ENCODE measurements around the gene TMEM259. TPM values are rescaled to one million over a fixed set of nuclear protein-coding genes. Genes with fewer than 3 reads are reported as not detected.

TMEM259 gene
- total RNA-seq, 6 experiments from 2014 or later, result 127 to 164 (median 149) TPM

DNA sequence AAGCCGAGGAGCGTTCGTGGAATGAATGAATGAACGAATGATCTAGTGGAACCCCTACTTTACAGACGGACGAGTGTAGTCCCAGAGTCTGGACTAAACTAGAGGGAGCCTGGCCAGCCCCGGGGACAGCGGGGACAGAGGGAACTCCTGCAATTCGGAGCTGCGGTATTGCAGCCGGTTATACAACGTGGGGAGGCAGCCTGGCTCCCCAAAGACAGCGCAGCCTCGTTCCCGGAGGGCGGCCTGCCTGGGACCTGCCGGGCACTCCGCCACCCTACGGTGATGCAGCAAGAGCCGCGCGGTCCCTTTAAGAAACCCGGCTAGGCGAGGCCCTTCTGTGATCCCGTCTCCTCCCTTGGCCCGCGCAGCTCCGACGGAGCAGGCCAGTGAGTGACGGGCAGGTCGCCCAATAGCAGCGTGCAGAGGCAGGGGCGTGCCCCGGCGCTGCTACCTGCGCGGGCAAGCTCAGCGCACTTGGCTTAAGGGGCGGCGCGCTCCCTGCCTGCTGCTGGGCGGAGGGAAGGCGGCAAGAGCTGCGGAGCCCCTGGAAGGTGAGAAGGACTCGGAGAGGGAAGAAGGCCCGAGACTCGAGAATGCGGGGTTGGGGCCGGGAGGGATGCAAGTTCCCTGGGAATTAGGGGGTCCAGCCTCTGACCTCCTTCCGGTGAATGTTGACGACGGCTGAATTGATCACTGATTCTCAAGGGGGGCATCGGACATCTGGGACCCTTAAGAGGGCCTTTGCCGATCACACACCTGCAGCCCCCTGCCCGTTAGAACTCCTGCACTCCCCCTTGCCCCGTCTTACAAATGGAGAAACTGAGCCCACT is 18.9 kb upstream of the TMEM259 start, which contains the start of gene ABCA7:
Gene ABCA7 (plus strand): TSS at position 462 of the 830 bp plus-strand sequence. CDS start 1,255 bp downstream, outside the sequence.
- H3K36me3 Mint-ChIP-seq (ENCODE audit: low read depth), result peaks cover 10% of the 10 kb centered on the region
- TF ChIP-seq, protein P1, sequence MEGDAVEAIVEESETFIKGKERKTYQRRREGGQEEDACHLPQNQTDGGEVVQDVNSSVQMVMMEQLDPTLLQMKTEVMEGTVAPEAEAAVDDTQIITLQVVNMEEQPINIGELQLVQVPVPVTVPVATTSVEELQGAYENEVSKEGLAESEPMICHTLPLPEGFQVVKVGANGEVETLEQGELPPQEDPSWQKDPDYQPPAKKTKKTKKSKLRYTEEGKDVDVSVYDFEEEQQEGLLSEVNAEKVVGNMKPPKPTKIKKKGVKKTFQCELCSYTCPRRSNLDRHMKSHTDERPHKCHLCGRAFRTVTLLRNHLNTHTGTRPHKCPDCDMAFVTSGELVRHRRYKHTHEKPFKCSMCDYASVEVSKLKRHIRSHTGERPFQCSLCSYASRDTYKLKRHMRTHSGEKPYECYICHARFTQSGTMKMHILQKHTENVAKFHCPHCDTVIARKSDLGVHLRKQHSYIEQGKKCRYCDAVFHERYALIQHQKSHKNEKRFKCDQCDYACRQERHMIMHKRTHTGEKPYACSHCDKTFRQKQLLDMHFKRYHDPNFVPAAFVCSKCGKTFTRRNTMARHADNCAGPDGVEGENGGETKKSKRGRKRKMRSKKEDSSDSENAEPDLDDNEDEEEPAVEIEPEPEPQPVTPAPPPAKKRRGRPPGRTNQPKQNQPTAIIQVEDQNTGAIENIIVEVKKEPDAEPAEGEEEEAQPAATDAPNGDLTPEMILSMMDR (IDR thresholded peaks at IDR 0.05), result peak; percentile 9; the same call in 1 of the 2 replicates

DNA sequence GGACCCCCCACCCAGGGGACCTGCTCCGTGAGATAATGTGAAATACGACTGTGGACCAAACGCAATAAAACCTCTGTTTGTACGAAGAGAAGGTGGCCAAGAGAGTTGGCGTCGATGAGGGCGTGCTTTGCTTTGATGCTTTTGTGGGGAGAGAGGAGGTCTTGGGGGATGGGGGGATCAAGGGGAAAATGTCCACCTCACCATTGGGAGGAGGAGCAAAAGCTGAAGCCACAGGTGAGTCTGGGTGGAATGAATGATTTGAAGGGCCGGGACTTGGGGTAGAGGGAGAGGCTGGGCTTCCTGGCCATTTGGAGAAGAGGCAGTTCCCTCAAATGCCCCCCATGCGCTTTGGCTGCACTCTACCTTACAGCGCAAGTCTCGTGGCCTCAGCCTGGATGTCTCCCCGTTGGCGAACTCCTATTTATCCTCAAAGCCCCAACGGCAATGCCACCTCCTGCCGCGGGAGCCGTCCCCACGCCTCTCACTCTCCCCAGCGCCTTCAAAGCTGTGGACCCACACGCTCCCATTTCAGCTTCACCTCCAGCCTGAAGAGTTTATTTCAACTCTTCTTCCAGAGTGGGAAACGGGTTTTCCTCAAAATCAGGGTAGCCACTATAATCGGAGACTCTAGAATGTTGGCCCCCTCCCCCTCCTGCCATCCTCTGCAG is 18.2 kb upstream of the TMEM259 start:
- Mint-ChIP-seq H3K4me3 (peak overlapping the region; percentile 91), H3K4me1 (ENCODE audit: low read depth) (peaks cover 36% of the 10 kb centered on the region), H3K9me3 (peaks cover 6% of the 10 kb centered on the region; the same call in 1 of the 2 replicates), H3K36me3 (ENCODE audit: low read depth) (peaks cover 10% of the 10 kb centered on the region), H3K27ac (peak overlapping the region; percentile 49), H3K27me3 (ENCODE audit: insufficient read depth) (peaks cover 32% of the 10 kb centered on the region)
- DNase-seq, result no peak
- TF ChIP-seq, protein P1 (IDR thresholded peaks at IDR 0.05), result no peak

More for the DNA sequence above, 18.9 kb upstream of the TMEM259 start, which contains the start of gene ABCA7:
- Mint-ChIP-seq H3K27me3 (ENCODE audit: insufficient read depth) (peaks cover 32% of the 10 kb centered on the region), H3K4me3 (peak within 1 kb of the TSS; percentile 91), H3K9me3 (peaks cover 6% of the 10 kb centered on the region; the same call in 1 of the 2 replicates), H3K4me1 (ENCODE audit: low read depth) (peaks cover 36% of the 10 kb centered on the region), H3K27ac (peak within 1 kb of the TSS; percentile 49)
- peak; percentile 98 for DNase-seq

DNA sequence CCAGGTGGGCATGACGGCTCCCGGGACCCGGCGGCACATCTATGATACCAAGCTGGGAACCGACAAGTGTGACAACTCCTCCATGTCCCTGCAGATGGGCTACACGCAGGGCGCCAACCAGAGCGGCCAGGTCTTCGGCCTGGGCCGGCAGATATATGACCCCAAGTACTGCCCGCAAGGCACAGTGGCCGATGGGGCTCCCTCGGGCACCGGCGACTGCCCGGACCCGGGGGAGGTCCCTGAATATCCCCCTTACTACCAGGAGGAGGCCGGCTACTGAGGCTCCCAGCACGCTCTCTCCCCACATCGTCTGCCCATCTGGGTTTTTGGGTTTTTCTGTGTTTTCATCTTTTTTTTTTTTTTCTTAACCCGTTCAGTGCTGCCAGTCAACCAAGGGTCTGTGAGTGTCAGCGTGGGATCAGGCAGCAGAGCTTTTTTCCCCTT is 16.7 kb upstream of the TMEM259 start:
- peaks cover 10% of the 10 kb centered on the region for H3K36me3 Mint-ChIP-seq (ENCODE audit: low read depth)
- peak overlapping the region; percentile 28 for H3K4me3 Mint-ChIP-seq
- H3K27me3 Mint-ChIP-seq (ENCODE audit: insufficient read depth), result peaks cover 33% of the 10 kb centered on the region
- H3K4me1 Mint-ChIP-seq (ENCODE audit: low read depth), result peaks cover 36% of the 10 kb centered on the region
- DNase-seq, result no peak
- H3K27ac Mint-ChIP-seq, result peak overlapping the region; percentile 48; the same call in 1 of the 2 replicates
- TF ChIP-seq, protein P1 (IDR thresholded peaks at IDR 0.05), result no peak
- peaks cover 6% of the 10 kb centered on the region; the same call in 1 of the 2 replicates for H3K9me3 Mint-ChIP-seq

DNA sequence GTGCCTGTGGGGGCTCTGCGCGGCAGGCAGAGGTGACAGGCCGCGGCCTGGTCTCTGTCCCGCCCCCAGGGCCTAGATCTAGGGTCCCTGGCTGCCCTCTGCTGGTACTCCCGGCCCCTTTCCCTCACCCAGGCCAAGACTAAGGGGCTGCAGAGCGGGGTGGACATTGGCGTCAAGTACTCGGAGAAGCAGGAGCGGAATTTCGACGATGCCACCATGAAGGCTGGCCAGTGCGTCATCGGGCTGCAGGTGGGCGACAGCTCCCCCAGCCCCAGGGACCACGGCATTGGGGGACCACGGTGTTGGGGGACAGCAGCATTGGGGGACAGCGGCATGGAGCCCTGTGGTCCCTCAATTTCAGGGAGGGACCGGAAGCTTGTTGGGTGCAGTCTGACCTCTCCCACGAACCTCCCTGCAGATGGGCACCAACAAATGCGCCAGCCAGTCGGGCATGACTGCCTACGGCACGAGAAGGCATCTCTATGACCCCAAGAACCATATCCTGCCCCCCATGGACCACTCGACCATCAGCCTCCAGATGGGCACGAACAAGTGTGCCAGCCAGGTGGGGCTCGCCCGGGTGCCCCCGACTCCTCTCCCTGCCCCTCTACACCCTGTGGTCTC is 15.2 kb upstream of the TMEM259 start:
- H3K36me3 Mint-ChIP-seq (ENCODE audit: low read depth), result peaks cover 10% of the 10 kb centered on the region
- peaks cover 33% of the 10 kb centered on the region for H3K4me1 Mint-ChIP-seq (ENCODE audit: low read depth)
- H3K27ac Mint-ChIP-seq, result no peak overlapping the region
- no peak overlapping the region for H3K4me3 Mint-ChIP-seq
- DNase-seq, result no peak
- TF ChIP-seq, protein P1 (IDR thresholded peaks at IDR 0.05), result peak; percentile 2; the same call in 1 of the 2 replicates
- H3K27me3 Mint-ChIP-seq (ENCODE audit: insufficient read depth), result peaks cover 29% of the 10 kb centered on the region
- peaks cover 6% of the 10 kb centered on the region; the same call in 1 of the 2 replicates for H3K9me3 Mint-ChIP-seq

DNA sequence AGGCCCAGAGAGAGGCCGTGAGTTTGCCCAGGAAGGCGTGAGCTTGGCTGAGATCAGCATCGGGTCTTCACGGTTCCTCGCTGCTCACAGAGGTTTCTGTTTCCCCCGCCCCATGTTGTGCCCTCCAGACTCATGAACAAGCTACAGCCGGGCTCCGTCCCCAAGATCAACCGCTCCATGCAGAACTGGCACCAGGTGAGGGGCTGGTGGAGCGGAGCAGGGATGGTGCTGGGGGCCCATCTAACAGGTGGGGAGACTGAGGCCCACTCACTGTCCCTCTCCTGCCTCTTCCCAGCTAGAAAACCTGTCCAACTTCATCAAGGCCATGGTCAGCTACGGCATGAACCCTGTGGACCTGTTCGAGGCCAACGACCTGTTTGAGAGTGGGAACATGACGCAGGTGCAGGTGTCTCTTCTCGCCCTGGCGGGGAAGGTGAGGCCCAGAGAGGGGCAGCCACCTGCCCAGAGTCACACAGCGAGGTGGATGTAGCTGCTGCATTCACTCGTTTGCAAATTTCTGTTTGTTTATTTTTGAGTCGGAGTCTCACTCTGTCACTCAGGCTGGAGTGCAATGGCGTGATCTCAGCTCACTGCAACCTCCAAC is 11.4 kb upstream of the TMEM259 start:
- H3K36me3 Mint-ChIP-seq (ENCODE audit: low read depth), result peaks cover 4% of the 10 kb centered on the region
- no peak overlapping the region for H3K27ac Mint-ChIP-seq
- DNase-seq, result no peak
- peaks cover 11% of the 10 kb centered on the region; the same call in 1 of the 2 replicates for H3K27me3 Mint-ChIP-seq (ENCODE audit: insufficient read depth)
- H3K4me3 Mint-ChIP-seq, result no peak overlapping the region; the same call in 1 of the 2 replicates
- H3K4me1 Mint-ChIP-seq (ENCODE audit: low read depth), result peaks cover 13% of the 10 kb centered on the region
- TF ChIP-seq, protein P1 (IDR thresholded peaks at IDR 0.05), result no peak
- H3K9me3 Mint-ChIP-seq, result no peaks in the 10 kb centered on the region
